SK-N-DZ (cell line): ENCODE measurements around the gene LZTS2.

Experiments used
- DNase-seq: peaks from one replicate; pipeline ENCODE4 v3.0.0-alpha.2; 2015; ENCODE audit warnings: low spot score
- small RNA-seq, 2 experiments: library from RNA; depleted of rRNA; stranded (forward); fragments of <200 nt; gene quantifications; one replicate each; pipeline ENCODE3, GENCODE V24; 2014

LZTS2 gene

DNA sequence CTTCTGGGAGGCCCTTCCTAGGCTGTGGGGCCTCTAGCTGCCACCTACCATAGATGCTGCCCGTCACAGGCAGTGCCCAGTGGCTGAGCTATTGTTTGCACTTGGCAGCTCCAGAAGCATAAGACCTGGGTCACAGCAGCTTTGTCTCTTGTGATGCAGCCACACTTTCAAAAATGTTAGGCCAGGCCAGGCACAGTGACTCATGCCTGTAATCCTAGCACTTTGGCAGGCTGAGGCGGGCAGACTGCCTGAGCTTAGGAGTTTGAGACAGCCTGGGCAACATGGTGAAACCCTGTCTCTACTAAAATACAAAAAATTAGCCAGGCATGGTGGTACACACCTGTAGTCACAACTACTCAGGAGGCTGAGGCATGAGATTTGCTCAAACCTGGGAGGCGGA lies 52.7 kb downstream of the LZTS2 start:
- DNase-seq, result no peak

DNA sequence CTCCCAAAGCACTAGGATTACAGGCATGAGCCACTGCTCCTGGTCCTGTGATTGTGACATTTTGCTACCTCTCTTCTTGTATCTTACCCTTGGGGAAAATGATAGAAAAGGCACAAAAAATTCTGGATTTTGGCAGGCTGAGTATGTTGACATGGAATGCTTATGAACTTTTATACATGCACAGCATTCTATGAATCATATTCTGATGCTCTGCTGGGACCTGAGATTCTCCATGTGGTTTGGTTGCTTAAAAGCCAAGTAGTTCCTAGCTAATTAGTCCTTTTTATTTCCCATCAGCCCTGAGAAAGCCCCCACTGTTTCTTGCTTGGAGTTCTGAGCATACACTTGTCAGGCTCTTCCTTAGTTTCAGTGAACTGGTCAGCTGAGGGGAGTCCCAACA lies 53.9 kb downstream of the LZTS2 start:
- DNase-seq, result no peak

DNA sequence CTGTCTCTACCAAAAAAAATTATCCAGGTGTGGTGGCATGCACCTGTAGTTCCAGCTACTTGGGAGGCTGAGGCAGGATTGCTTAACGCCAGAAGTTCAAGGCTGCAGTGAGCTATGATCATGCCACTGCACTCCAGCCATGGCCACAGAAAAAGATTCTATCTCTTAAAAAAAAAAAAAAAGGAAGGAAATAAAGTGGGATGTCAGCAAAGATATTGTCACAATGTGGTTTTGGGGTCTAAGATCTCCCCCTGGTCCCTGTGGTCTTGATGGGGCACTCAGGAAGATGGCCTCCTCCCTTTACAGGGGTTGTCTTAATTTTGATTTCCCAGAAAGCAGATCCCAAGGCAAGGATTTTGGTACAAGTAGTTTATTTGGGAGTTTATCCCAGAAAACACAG lies 54.7 kb downstream of the LZTS2 start:
- DNase-seq, result no peak

DNA sequence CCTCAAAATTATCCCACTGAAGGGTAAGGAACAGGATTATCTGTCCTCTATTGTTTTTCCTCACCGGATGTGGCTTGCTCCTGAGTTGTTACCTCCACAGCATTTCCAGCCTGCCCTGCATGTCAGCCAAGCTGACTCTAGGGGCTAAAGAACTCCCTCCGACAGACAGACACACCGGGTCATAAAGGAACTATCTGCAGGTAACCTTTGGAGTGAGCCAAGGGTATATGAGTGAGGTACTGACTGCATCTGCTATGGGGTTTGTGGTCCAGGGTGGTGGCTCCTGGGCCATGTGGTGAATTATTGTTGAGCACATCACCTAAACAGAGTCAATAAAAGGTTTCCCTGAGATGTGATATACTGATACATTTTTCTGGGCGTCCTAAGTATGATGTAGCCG lies 55.3 kb downstream of the LZTS2 start:
- DNase-seq, result no peak

DNA sequence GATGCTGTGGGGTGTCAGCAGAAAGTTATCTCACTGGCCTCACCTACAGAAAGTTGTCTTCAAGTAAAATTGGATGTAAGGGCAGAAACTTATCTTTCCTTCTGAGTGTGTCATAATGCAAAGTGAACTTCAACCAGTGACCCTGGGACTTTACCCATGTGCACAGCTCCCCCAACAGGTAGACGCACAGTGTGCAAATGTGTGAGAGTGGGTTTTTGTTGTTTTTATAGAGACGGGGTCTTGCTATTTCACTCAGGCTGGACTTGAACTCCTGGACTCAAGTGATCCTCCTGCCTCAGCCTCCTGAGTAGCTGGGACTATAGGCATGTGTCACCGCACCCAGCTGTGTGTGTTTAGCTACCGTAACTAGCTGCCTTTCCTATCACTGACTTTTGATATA lies 55.8 kb downstream of the LZTS2 start:
- DNase-seq, result no peak

DNA sequence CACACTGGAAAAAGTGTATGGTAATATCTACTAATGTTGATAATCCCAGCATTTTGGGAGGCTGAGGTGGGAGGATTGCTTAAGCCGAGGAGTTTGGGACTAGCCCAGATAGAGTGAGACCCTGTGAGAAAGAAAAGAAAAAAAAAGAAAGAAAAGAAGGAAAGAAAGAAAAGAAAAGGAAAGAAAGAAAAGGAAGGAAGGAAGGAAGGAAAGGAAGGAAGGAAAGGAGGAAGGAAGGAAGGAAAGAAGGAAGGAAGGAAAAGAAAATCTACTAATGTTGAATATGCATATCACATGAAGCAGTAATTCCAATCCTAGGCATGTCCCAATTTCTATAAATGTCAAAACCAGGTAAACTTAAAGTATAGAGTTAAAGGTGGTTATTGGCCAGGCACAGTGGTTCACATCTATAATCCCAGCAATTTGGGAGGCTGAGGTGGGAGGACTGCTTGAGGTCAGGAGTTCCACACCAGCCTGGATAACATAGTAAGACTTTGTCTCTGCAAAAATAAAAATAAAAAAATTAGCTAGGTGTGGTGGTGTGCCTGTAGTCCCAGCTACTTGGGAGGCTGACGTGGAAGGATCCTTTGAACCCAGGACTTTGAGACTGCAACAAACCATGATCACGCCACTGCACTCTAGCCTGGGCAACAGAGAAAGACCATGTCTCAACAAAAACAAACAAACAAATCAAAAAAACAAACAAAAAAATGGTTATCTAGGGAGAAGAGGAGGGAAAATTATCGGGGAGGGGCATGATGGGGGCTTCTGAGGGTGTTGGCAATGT lies 57.0 kb downstream of the LZTS2 start:
- no peak for DNase-seq

Small RNA genes within 50 kb of the gene (small RNA-seq; reads per million reads assigned to genes)
- gene MIR608, result 0 reads per million in 2 experiments
